HepG2 (cell line): Measurements from ENCODE around the gene PHACTR1.

Source experiments
- BCL3 ChIP-seq: sonication (generic); formaldehyde crosslinking; IDR thresholded peaks from 2 replicates; pipeline ENCODE4 v1.5.1; 2020; ENCODE audit warnings: mild to moderate bottlenecking, missing genetic modification reagents, moderate library complexity
- CBX5 ChIP-seq: sonication (generic); formaldehyde crosslinking; IDR thresholded peaks from 2 replicates; pipeline ENCODE4 v1.4.0; 2020; ENCODE audit warnings: missing genetic modification reagents, borderline replicate concordance
- CEBPB ChIP-seq: IDR thresholded peaks from 2 replicates; pipeline ENCODE4 v1.6.1; 2011; ENCODE audit warnings: low read depth, low read length, improper control_type of control experiment, borderline replicate concordance
- CEBPG ChIP-seq: IDR thresholded peaks from 2 replicates; pipeline ENCODE4 v1.6.1; 2016
- EP300 ChIP-seq, 3 experiments: sonication (generic) in 1 of 3; formaldehyde crosslinking in 1 of 3; IDR thresholded peaks; 2 replicates each; pipeline versions ENCODE4 v1.5.1 to v1.6.1; 2011 to 2020; ENCODE audit warnings: low read depth in 2 of 3, low read length in 2 of 3, borderline replicate concordance in 1 of 3, improper control_type of control experiment in 1 of 3, mild to moderate bottlenecking in 1 of 3, missing genetic modification reagents in 1 of 3, moderate library complexity in 1 of 3
- RBFOX2 ChIP-seq: fragments of 200-400 bp; formaldehyde crosslinking; IDR thresholded peaks from 2 replicates; pipeline ENCODE4 v1.6.1; 2017; ENCODE audit warnings: low read depth, mild to moderate bottlenecking, low read length
- USF2 ChIP-seq, 2 experiments: sonication (generic) in 1 of 2; formaldehyde crosslinking in 1 of 2; IDR thresholded peaks; 2 replicates each; pipeline versions ENCODE4 v1.5.1 to v1.6.1; 2011 to 2020; ENCODE audit warnings: borderline replicate concordance in 1 of 2, low read depth in 1 of 2, low read length in 1 of 2, mild to moderate bottlenecking in 1 of 2, missing genetic modification reagents in 1 of 2, moderate library complexity in 1 of 2
- ZKSCAN8 ChIP-seq: IDR thresholded peaks from 2 replicates; pipeline ENCODE4 v1.6.1; 2016; ENCODE audit warnings: borderline replicate concordance, missing genetic modification reagents, missing compliant biosample characterization
- ZZZ3 ChIP-seq: sonication (generic); formaldehyde crosslinking; IDR thresholded peaks from 2 replicates; pipeline ENCODE4 v1.4.0; 2020; ENCODE audit warnings: missing genetic modification reagents, mild to moderate bottlenecking, borderline replicate concordance
- TF ChIP-seq, protein P1 (sequence below): sonication (generic); formaldehyde crosslinking; IDR thresholded peaks from 2 replicates; pipeline ENCODE4 v1.5.0; 2020; ENCODE audit warnings: mild to moderate bottlenecking, missing genetic modification reagents, moderate library complexity

- TF ChIP-seq USF2 (IDR thresholded peaks at IDR 0.05; ENCODE audit: low read depth, low read length) (no peak), USF2 (CRISPR knock-in tag; IDR thresholded peaks at IDR 0.05; ENCODE audit: borderline replicate concordance) (no peak), EP300 (IDR thresholded peaks at IDR 0.05; ENCODE audit: low read depth in 2 of 2, low read length in 2 of 2) (no peak), EP300 (CRISPR knock-in tag; IDR thresholded peaks at IDR 0.05; ENCODE audit: borderline replicate concordance) (no peak), ZZZ3 (no peak), CBX5 (CRISPR knock-in tag) (no peak), CEBPB (no peak), ZKSCAN8 (no peak), CEBPG (CRISPR knock-in tag) (no peak), BCL3 (CRISPR knock-in tag) (no peak), RBFOX2 (no peak)
- TF ChIP-seq, protein P1, sequence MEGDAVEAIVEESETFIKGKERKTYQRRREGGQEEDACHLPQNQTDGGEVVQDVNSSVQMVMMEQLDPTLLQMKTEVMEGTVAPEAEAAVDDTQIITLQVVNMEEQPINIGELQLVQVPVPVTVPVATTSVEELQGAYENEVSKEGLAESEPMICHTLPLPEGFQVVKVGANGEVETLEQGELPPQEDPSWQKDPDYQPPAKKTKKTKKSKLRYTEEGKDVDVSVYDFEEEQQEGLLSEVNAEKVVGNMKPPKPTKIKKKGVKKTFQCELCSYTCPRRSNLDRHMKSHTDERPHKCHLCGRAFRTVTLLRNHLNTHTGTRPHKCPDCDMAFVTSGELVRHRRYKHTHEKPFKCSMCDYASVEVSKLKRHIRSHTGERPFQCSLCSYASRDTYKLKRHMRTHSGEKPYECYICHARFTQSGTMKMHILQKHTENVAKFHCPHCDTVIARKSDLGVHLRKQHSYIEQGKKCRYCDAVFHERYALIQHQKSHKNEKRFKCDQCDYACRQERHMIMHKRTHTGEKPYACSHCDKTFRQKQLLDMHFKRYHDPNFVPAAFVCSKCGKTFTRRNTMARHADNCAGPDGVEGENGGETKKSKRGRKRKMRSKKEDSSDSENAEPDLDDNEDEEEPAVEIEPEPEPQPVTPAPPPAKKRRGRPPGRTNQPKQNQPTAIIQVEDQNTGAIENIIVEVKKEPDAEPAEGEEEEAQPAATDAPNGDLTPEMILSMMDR (CRISPR knock-in tag): no peak
Measured at GRCh38 chr6:12800120-12800519, 83.6 kb downstream of the PHACTR1 start.
